ENCODE measurements around the gene MIEF1.

Gene MIEF1

GRCh38 chr22:39545386-39546365, 43.6 kb downstream of the MIEF1 start:
- Histone ChIP-seq H3K36me3 (replicated peaks) (no peaks in the 10 kb centered on the region), H3K4me3 (no peak overlapping the region), H3K27me3 (ENCODE audit: low read depth) (peaks cover 23% of the 10 kb centered on the region), H3K4me1 (no peaks in the 10 kb centered on the region), H3K9me3 (no peaks in the 10 kb centered on the region)
- in situ Hi-C loops (cut with MboI; ENCODE audit: low sequenced_read_pairs): no loop called here
- peak; percentile 40 to 89 for DNase-seq (ENCODE audit: low spot score in 2 of 2)

- no peak for DNase-seq (ENCODE audit: low spot score in 2 of 2)
- Histone ChIP-seq H3K27me3 (ENCODE audit: low read depth) (peaks cover 32% of the 10 kb centered on the region), H3K9me3 (no peaks in the 10 kb centered on the region), H3K4me1 (no peaks in the 10 kb centered on the region), H3K36me3 (replicated peaks) (no peaks in the 10 kb centered on the region), H3K4me3 (no peak overlapping the region)
- in situ Hi-C loops (cut with MboI; ENCODE audit: low sequenced_read_pairs): no loop called here
Observed at GRCh38 chr22:39546889-39547586, 44.9 kb downstream of the MIEF1 start.

- DNase-seq (ENCODE audit: low spot score in 2 of 2): no peak
- in situ Hi-C loops (cut with MboI; ENCODE audit: low sequenced_read_pairs): no loop called here
- Histone ChIP-seq H3K4me1 (no peaks in the 10 kb centered on the region), H3K36me3 (replicated peaks) (no peaks in the 10 kb centered on the region), H3K4me3 (no peak overlapping the region), H3K9me3 (no peaks in the 10 kb centered on the region), H3K27me3 (ENCODE audit: low read depth) (peaks cover 32% of the 10 kb centered on the region)
Observed at GRCh38 chr22:39547587-39547947, 45.5 kb downstream of the MIEF1 start.

- Histone ChIP-seq H3K4me3 (no peak overlapping the region), H3K9me3 (no peaks in the 10 kb centered on the region), H3K36me3 (replicated peaks) (no peaks in the 10 kb centered on the region), H3K4me1 (no peaks in the 10 kb centered on the region), H3K27me3 (ENCODE audit: low read depth) (peaks cover 37% of the 10 kb centered on the region)
- DNase-seq (ENCODE audit: low spot score in 2 of 2): no peak
- in situ Hi-C loops (cut with MboI; ENCODE audit: low sequenced_read_pairs): no loop called here
Observed at GRCh38 chr22:39553429-39553828, 51.3 kb downstream of the MIEF1 start.

- H3K27me3 ChIP-seq (ENCODE audit: low read depth): peaks cover 32% of the 10 kb centered on the region
- in situ Hi-C loops (cut with MboI; ENCODE audit: low sequenced_read_pairs): no loop called here
Observed at GRCh38 chr22:39554151-39554550, 52.1 kb downstream of the MIEF1 start.

GRCh38 chr22:39556970-39557841, 55.1 kb downstream of the MIEF1 start:
- Histone ChIP-seq H3K4me3 (no peak overlapping the region), H3K4me1 (no peaks in the 10 kb centered on the region), H3K9me3 (no peaks in the 10 kb centered on the region), H3K36me3 (replicated peaks) (no peaks in the 10 kb centered on the region), H3K27me3 (ENCODE audit: low read depth) (peaks cover 23% of the 10 kb centered on the region)
- in situ Hi-C loops (cut with MboI; ENCODE audit: low sequenced_read_pairs): no loop called here
- peak in 1 of 2 experiments; percentile 44 for DNase-seq (ENCODE audit: low spot score in 2 of 2)

More at GRCh38 chr22:39554151-39554550, 52.1 kb downstream of the MIEF1 start:
- no peak for DNase-seq (ENCODE audit: low spot score in 2 of 2)
- Histone ChIP-seq H3K9me3 (no peaks in the 10 kb centered on the region), H3K4me1 (no peaks in the 10 kb centered on the region), H3K36me3 (replicated peaks) (no peaks in the 10 kb centered on the region), H3K4me3 (no peak overlapping the region)

- Histone ChIP-seq H3K9me3 (no peaks in the 10 kb centered on the region), H3K27me3 (ENCODE audit: low read depth) (peaks cover 23% of the 10 kb centered on the region), H3K36me3 (replicated peaks) (no peaks in the 10 kb centered on the region), H3K4me3 (no peak overlapping the region), H3K4me1 (no peaks in the 10 kb centered on the region)
- in situ Hi-C loops (cut with MboI; ENCODE audit: low sequenced_read_pairs): no loop called here
- no peak for DNase-seq (ENCODE audit: low spot score in 2 of 2)
Observed at GRCh38 chr22:39558254-39558727, 56.2 kb downstream of the MIEF1 start.

GRCh38 chr22:39558950-39559349, 56.9 kb downstream of the MIEF1 start:
- H3K4me1 ChIP-seq: no peaks in the 10 kb centered on the region
- no peak for DNase-seq (ENCODE audit: low spot score in 2 of 2)
- in situ Hi-C loops (cut with MboI; ENCODE audit: low sequenced_read_pairs): no loop called here
- H3K4me3 ChIP-seq: no peak overlapping the region
- H3K36me3 ChIP-seq (replicated peaks): no peaks in the 10 kb centered on the region
- peaks cover 23% of the 10 kb centered on the region for H3K27me3 ChIP-seq (ENCODE audit: low read depth)
- H3K9me3 ChIP-seq: no peaks in the 10 kb centered on the region

GRCh38 chr22:39559456-39560105, 57.5 kb downstream of the MIEF1 start:
- DNase-seq (ENCODE audit: low spot score in 2 of 2): peak in 1 of 2 experiments; percentile 64
- H3K4me1 ChIP-seq: no peaks in the 10 kb centered on the region
- no peaks in the 10 kb centered on the region for H3K36me3 ChIP-seq (replicated peaks)
- no peak overlapping the region for H3K4me3 ChIP-seq
- peaks cover 23% of the 10 kb centered on the region for H3K27me3 ChIP-seq (ENCODE audit: low read depth)
- in situ Hi-C loops (cut with MboI; ENCODE audit: low sequenced_read_pairs): no loop called here
- H3K9me3 ChIP-seq: no peaks in the 10 kb centered on the region

GRCh38 chr22:39560127-39560526, 58.0 kb downstream of the MIEF1 start:
- H3K9me3 ChIP-seq: no peaks in the 10 kb centered on the region
- H3K4me3 ChIP-seq: no peak overlapping the region
- no peaks in the 10 kb centered on the region for H3K4me1 ChIP-seq
- H3K27me3 ChIP-seq (ENCODE audit: low read depth): peaks cover 23% of the 10 kb centered on the region
- no peak for DNase-seq (ENCODE audit: low spot score in 2 of 2)
- in situ Hi-C loops (cut with MboI; ENCODE audit: low sequenced_read_pairs): no loop called here
- no peaks in the 10 kb centered on the region for H3K36me3 ChIP-seq (replicated peaks)

- no peaks in the 10 kb centered on the region for H3K4me1 ChIP-seq
- H3K36me3 ChIP-seq (replicated peaks): no peaks in the 10 kb centered on the region
- H3K4me3 ChIP-seq: no peak overlapping the region
- DNase-seq (ENCODE audit: low spot score in 2 of 2): no peak
- in situ Hi-C loops (cut with MboI; ENCODE audit: low sequenced_read_pairs): no loop called here
- H3K27me3 ChIP-seq (ENCODE audit: low read depth): 0 out of 2 replicates have a peak, but pooled peaks cover 3% of the 10 kb centered on the region
- no peaks in the 10 kb centered on the region for H3K9me3 ChIP-seq
Observed at GRCh38 chr22:39562839-39563489, 60.9 kb downstream of the MIEF1 start.

- Histone ChIP-seq H3K27me3 (ENCODE audit: low read depth) (0 out of 2 replicates have a peak, but pooled peaks cover 3% of the 10 kb centered on the region), H3K4me1 (no peaks in the 10 kb centered on the region), H3K9me3 (no peaks in the 10 kb centered on the region), H3K36me3 (replicated peaks) (no peaks in the 10 kb centered on the region), H3K4me3 (no peak overlapping the region)
- in situ Hi-C loops (cut with MboI; ENCODE audit: low sequenced_read_pairs): no loop called here
- no peak for DNase-seq (ENCODE audit: low spot score in 2 of 2)
Observed at GRCh38 chr22:39563571-39564428, 61.7 kb downstream of the MIEF1 start.
